Islet of Langerhans (tissue), 1 donor: ENCODE data around the gene NEO1.
"Not testable (repeated sequence)": the region's sequence is repeated elsewhere in the genome, so short reads cannot be mapped to it uniquely, and the experiment has no call there.

Source experiments
- FAIRE-seq: peaks from one replicate; lab custom pipeline; 2011; peaks lifted over from hg19 to GRCh38; lab: Jason Lieb, UNC

NEO1 gene

GRCh38 chr15:73142802-73143762 is 90.8 kb downstream of the NEO1 start:
- peak; percentile 30 for FAIRE-seq

DNA sequence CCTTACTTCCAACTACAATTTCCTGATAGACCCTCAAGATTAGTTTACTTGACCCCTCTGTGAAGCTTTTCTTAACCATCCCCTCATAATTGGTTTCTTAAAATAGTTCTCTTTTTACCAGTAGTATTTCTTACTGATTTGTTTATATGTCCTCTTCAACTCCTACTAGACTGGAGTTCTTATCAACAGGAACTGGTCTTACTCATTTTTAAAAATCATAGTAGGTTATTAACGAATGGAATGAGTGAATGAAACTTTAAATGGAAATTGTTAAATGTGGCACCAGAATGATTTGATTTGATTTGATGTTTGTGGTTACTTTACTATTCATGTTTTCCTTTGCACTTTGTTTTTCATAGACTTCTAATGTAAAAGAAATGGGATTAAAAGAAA is 91.5 kb downstream of the NEO1 start:
- no peak for FAIRE-seq

DNA sequence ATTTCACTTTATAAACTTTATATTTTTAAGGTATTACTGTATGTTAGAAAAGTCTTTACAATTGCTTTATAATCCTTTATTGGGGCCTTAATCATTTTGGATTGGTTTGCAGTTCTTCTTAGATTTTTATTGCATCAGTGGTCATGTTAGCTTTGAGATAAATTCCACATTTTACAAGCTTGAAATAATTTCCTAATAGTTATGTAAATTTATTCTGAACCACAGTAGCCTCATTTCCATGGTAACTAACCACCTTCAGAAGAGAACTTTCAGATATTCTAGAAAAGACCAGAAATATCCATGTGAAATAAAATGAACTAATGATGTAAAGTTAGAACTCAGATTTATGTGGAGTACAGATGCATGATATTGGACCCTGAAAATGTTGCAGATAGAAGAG is 94.2 kb downstream of the NEO1 start:
- FAIRE-seq: peak; percentile 38

DNA sequence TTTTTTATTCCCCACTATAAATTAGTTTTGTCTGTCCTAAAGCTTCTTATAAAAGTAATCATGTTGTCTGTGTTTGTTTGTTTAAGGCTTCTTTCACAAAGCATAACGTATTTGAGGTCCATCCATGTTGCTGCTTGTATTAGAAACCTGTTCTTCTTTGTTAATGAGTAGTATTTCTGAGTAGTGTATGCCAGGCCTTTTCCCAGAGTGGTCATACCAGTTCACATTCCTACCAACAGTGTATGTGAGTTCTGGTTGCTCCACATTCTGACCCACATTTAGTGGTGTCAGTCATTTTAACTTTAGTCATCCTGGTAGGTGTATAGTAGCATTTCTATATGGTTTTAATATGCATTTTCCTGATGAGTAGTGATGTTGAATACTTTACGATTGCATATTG is 98.6 kb downstream of the NEO1 start:
- FAIRE-seq: no peak

- FAIRE-seq: no peak
Observed at GRCh38 chr15:73153024-73153423, 100.8 kb downstream of the NEO1 start.

DNA sequence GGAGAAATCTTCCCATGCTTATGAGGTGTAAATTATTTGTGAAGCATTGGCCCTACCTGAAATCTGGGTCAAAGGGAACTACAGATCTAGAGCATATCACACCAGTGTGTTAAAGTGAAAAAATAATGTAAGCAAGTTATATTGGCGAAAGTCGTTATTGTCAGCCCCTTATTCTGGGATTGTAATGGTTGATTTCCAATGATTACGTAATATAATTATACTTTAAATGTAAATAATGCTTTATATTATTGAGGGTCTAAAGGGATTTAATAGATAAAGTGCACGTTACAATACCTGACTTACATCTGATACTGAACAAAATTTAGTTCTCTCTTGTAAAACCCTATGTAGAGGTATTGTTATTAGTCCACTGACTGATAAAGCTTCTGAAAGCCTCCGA is 101.2 kb downstream of the NEO1 start:
- FAIRE-seq: no peak

DNA sequence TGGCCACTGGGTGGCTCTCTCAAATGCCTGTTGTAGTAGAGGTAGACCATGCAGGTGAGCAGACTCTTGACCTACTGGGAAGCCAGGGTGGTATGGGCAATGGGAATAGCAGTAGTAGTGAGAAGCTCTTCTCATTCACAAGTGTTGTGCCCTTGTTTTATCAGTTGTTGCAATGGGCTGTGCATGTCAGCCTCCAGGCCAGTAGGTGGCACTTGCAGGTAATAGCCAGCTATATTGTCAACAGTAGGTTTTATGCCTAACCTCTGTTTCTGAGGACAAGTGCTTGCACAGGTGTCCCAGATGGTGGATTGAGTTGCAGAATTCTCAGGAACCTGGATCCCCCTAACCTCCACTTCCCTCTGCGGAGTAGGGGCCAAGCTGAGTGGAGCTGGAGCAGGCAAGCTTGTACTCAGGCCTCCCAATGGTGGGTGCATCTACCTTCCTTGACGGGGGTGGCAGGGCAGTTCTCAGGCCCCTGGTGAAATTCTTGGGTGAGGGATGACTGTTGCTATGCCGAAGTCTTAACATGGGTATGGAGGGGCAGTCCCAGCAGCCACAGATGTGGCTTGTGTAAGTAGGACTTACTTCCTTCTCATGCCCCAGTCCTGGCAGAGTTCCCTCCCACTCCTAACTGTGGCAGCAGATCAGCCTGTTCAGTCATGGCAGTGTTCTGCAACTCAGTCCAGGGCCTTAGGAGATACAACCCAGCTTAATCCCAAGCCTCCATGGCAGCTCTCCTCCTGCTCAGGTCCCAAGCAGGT is 104.3 kb downstream of the NEO1 start:
- no peak for FAIRE-seq

- FAIRE-seq: no peak
Observed at GRCh38 chr15:73161546-73161945, 109.3 kb downstream of the NEO1 start.

DNA sequence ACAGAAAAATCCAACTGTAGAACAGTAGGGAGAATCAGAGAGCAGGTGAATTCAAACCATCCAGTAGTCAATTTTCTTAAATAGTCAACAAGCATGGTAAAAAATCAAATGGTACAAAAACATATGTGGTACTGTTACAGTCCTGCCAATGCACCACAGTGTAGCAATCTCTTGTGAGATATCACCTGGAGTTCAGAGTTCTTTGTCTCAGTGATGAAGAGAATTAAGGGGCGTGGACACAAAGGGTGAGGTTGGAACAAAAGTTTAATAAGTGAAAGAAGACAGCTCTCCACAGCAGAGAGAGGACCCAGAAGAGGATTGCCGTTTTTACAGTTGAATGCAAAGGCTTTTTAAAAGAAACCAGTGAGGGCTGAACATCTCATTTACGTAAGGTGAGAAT is 113.2 kb downstream of the NEO1 start:
- no peak for FAIRE-seq

GRCh38 chr15:73165844-73166243 is 113.6 kb downstream of the NEO1 start:
- FAIRE-seq: no peak

DNA sequence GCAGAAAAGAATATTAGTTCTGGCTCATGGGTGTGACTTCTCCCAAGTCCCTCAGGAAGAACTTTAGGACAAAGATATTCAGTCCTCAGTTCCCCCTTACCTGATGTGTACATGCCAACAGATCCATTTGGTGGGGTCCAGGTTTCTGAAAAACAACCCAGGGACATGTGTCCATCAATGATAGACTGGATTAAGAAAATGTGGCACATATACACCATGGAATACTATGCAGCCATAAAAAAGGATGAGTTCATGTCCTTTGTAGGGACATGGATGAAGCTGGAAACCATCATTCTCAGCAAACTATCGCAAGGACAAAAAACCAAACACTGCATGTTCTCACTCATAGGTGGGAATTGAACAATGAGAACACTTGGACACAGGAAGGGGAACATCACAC is 114.4 kb downstream of the NEO1 start:
- FAIRE-seq: not testable (repeated sequence)

GRCh38 chr15:73168487-73168886 is 116.2 kb downstream of the NEO1 start:
- no peak for FAIRE-seq

DNA sequence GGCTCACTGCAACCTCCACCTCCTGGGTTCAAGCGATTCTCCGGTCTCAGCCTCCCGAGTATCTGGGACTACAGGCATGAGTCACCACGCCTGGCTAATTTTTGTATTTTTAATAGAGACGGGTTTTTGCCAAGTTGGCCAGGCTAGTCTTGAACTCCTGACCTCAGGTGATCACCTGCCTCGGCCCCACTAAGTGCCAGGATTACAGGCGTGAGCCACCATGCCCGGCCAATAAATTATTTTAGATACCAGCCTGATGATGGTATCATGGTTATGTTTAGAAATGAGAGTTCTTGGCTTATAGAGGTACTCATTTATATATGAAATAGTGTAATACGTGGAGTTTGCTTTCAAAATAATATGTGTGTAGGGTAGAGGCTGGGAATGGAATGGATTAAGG is 119.4 kb downstream of the NEO1 start:
- no peak for FAIRE-seq

- FAIRE-seq: no peak
Observed at GRCh38 chr15:73172508-73172907, 120.2 kb downstream of the NEO1 start.

GRCh38 chr15:73174171-73174570 is 121.9 kb downstream of the NEO1 start:
- FAIRE-seq: no peak

- no peak for FAIRE-seq
Observed at GRCh38 chr15:73175382-73175781, 123.1 kb downstream of the NEO1 start.

- FAIRE-seq: no peak
Observed at GRCh38 chr15:73176598-73176997, 124.3 kb downstream of the NEO1 start.

- no peak for FAIRE-seq
Observed at GRCh38 chr15:73183071-73183470, 130.8 kb downstream of the NEO1 start.

GRCh38 chr15:73190189-73190601 is 137.9 kb downstream of the NEO1 start:
- FAIRE-seq: peak; percentile 62

- no peak for FAIRE-seq
Observed at GRCh38 chr15:73195166-73195565, 142.9 kb downstream of the NEO1 start.

DNA sequence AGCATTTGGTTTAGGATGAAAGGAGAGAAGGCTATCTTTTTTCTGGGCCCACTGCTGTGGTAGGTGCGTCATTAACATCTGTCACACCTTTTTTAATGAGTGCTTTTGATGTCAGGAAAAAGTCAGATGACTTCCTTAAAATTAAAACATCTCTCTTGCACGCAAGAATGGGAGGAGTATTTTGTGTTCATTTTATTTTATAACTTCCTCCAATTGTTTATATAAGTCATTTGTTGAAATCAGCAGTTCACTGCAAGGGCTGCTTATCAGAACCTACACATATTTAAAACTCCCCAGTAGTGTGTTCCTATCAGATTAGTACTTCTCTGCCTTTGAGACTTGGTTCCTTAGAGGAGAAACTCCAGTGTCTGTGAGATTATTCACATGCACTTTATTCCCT is 143.8 kb downstream of the NEO1 start:
- FAIRE-seq: peak; percentile 88

GRCh38 chr15:73200339-73200738 is 148.1 kb downstream of the NEO1 start:
- no peak for FAIRE-seq

DNA sequence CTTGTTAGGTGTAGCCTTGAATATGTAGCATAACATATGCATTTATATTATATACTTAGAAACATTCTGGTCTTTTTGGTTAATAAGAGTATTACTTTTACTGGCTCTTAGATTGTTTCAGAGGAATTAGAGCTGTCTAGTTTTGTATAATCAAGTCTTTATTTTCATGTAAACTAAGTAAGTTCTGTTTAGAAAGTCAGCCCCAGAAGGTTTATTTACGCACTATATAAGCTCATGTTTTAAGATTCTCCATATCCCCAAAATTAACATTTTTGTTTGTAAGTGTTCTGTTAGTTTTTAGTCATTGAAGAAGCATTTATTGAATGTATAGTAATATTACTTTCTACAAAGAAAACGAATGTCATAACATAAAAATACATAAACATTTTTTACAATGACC is 158.4 kb downstream of the NEO1 start:
- FAIRE-seq: no peak
